GM23338 (cell line): ENCODE data around the gene SLK. TPM values are rescaled to one million over a fixed set of nuclear protein-coding genes. Genes with fewer than 3 reads are reported as not detected.

Experiments
- ATAC-seq: fragments of 200-7000 bp; cut with Tn5 transposase; 3 replicates; pipeline ENCODE4 v1.9.1; 2020
- DNase-seq: peaks from one replicate; pipeline ENCODE4 v3.0.0-alpha.2; 2015; ENCODE audit warnings: low spot score
- H2AFZ ChIP-seq: fragments of 200-600 bp; sonication (generic); 2 replicates; pipeline ENCODE4 v1.8.0; 2016; ENCODE audit warnings: antibody characterized with exemption, mild to moderate bottlenecking, moderate library complexity
- H3F3A ChIP-seq: fragments of 200-600 bp; sonication (generic); replicated peaks from 2 replicates; pipeline ENCODE4 v1.8.0; 2017; ENCODE audit warnings: antibody characterized with exemption, mixed run types, low read depth
- H3K27ac ChIP-seq: fragments of 200-600 bp; sonication (generic); 2 replicates; pipeline ENCODE4 v1.6.1; 2016; ENCODE audit warnings: low read depth
- H3K27me3 ChIP-seq: fragments of 200-600 bp; sonication (generic); 2 replicates; pipeline ENCODE4 v1.8.0; 2016; ENCODE audit warnings: mild to moderate bottlenecking, mixed run types, moderate library complexity; ENCODE audit not compliant: insufficient read depth
- H3K36me3 ChIP-seq: fragments of 200-600 bp; sonication (generic); 2 replicates; pipeline ENCODE4 v1.8.0; 2016; ENCODE audit warnings: mild to moderate bottlenecking; ENCODE audit not compliant: insufficient read depth
- H3K4me1 ChIP-seq: fragments of 200-600 bp; sonication (generic); 2 replicates; pipeline ENCODE4 v1.8.0; 2016; ENCODE audit warnings: mild to moderate bottlenecking, moderate library complexity; ENCODE audit not compliant: insufficient read depth
- H3K4me2 ChIP-seq: fragments of 200-600 bp; sonication (generic); 2 replicates; pipeline ENCODE4 v1.7.1; 2017; ENCODE audit warnings: mixed run types
- H3K4me3 ChIP-seq: fragments of 200-600 bp; sonication (generic); 2 replicates; pipeline ENCODE4 v1.6.1; 2016; ENCODE audit warnings: mixed run types
- H3K79me2 ChIP-seq: fragments of 200-600 bp; sonication (generic); replicated peaks from 2 replicates; pipeline ENCODE4 v1.8.0; 2017; ENCODE audit warnings: mild to moderate bottlenecking; ENCODE audit not compliant: insufficient read depth
- H3K9me2 ChIP-seq: fragments of 200-600 bp; sonication (generic); 2 replicates; pipeline ENCODE4 v1.8.0; 2017; ENCODE audit not compliant: insufficient read depth
- H4K20me1 ChIP-seq: fragments of 200-600 bp; sonication (generic); replicated peaks from 2 replicates; pipeline ENCODE4 v1.8.0; 2017; ENCODE audit warnings: mild to moderate bottlenecking; ENCODE audit not compliant: insufficient read depth
- H3K27ac Mint-ChIP-seq: 2 replicates; pipeline ENCODE4 v1.8.0; 2020; ENCODE audit warnings: inconsistent platforms, mild to moderate bottlenecking, moderate library complexity, mixed read lengths
- H3K27me3 Mint-ChIP-seq: 3 replicates; pipeline ENCODE4 v1.8.0; 2022; ENCODE audit warnings: low read depth, mild to moderate bottlenecking, moderate library complexity, mixed read lengths, inconsistent platforms; ENCODE audit not compliant: insufficient read depth, poor library complexity
- H3K36me3 Mint-ChIP-seq: 3 replicates; pipeline ENCODE4 v1.8.0; 2021; ENCODE audit warnings: low read depth, mild to moderate bottlenecking, inconsistent platforms, moderate library complexity, mixed read lengths
- H3K4me1 Mint-ChIP-seq: 3 replicates; pipeline ENCODE4 v1.8.0; 2020; ENCODE audit warnings: mild to moderate bottlenecking, inconsistent platforms, mixed read lengths
- H3K4me3 Mint-ChIP-seq: 3 replicates; pipeline ENCODE4 v1.8.0; 2021; ENCODE audit warnings: moderate library complexity, mild to moderate bottlenecking, inconsistent platforms, mixed read lengths
- H3K9me3 Mint-ChIP-seq: 3 replicates; pipeline ENCODE4 v1.8.0; 2020; ENCODE audit warnings: moderate library complexity, mild to moderate bottlenecking, inconsistent platforms, mixed read lengths
- EZH2 ChIP-seq: fragments of 200-600 bp; sonication (generic); IDR thresholded peaks from one replicate; pipeline ENCODE4 v1.8.0; 2017; ENCODE audit warnings: antibody characterized with exemption, mild to moderate bottlenecking, low read depth; ENCODE audit not compliant: unreplicated experiment
- JUNB ChIP-seq: IDR thresholded peaks from one replicate; pipeline ENCODE4 v1.6.1; 2016; ENCODE audit warnings: antibody characterized with exemption; ENCODE audit not compliant: unreplicated experiment
- NANOG ChIP-seq: IDR thresholded peaks from 2 replicates; pipeline ENCODE4 v1.6.1; 2016; ENCODE audit warnings: antibody characterized with exemption, borderline replicate concordance
- POLR2AphosphoS5 ChIP-seq: IDR thresholded peaks from 2 replicates; pipeline ENCODE4 v1.6.1; 2016; ENCODE audit warnings: antibody characterized with exemption, low read depth
- polyA plus RNA-seq: library from polyadenylated mRNA; unstranded; fragments of >200 nt; fragmentation: Nextera tagmentation; extraction: Ambion mirVana; gene quantifications from 2 replicates; pipeline ENCODE4 v1.2.1, GENCODE V29; 2016
- total RNA-seq: library from RNA; depleted of rRNA; stranded (reverse); fragments of >200 nt; shearing (Covaris generic); gene quantifications from 2 replicates; pipeline ENCODE4 v1.2.3, GENCODE V29; 2014
- TF ChIP-seq, protein P1 (sequence below): fragments of 250-450 bp; sonication (Bioruptor Pico); IDR thresholded peaks from 2 replicates; pipeline ENCODE4 v1.5.0; 2020; ENCODE audit warnings: mild to moderate bottlenecking, moderate library complexity
- TF ChIP-seq, protein P2 (sequence below), 2 experiments: fragments of 200-600 bp in 1 of 2; sonication (generic) in 1 of 2; conservative IDR thresholded peaks; 2 replicates each; pipeline versions ENCODE4 v1.5.1 to v1.6.1; 2016 to 2017; ENCODE audit warnings: antibody characterized with exemption in 2 of 2, low read depth in 2 of 2, mild to moderate bottlenecking in 2 of 2, moderate library complexity in 1 of 2
- TF ChIP-seq, protein P3 (sequence below): IDR thresholded peaks from one replicate; pipeline ENCODE4 v1.6.1; 2018; ENCODE audit warnings: antibody characterized with exemption; ENCODE audit not compliant: unreplicated experiment
- TF ChIP-seq, protein P4 (sequence below): IDR thresholded peaks from 2 replicates; pipeline ENCODE4 v1.6.1; 2016; ENCODE audit warnings: antibody characterized with exemption

SLK gene
- total and polyA plus RNA-seq, 2 experiments from 2014 or later = 8.4 to 21.5 TPM

DNA sequence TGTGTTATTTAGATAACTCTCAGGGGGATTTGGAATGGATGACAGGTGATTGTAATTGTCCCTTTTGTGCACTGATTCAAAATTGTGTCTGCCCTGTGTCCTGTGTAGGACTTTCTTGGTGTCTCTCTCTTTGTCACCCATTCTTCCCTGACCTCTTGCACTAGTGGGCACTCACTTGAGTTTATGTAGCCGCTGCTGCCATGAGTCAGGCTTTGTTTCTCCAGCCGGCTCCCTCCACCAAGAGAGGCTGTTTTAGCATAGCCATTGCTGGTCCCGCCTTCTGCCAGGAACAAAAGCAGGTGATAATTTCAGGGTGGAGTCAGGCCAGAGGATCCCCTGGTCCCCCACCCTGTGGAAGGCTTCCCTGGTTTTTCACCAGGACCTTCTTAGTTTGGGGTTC is 110.3 kb downstream of the SLK start:
- Mint-ChIP-seq H3K27ac (no peak overlapping the region), H3K4me1 (peaks cover 9% of the 10 kb centered on the region), H3K27me3 (peaks cover 3% of the 10 kb centered on the region), H3K9me3 (no peaks in the 10 kb centered on the region), H3K36me3 (no peaks in the 10 kb centered on the region), H3K4me3 (no peak overlapping the region)
- H3K79me2 ChIP-seq = no peaks in the 10 kb centered on the region
- no peaks in the 10 kb centered on the region for H4K20me1 ChIP-seq
- H3F3A ChIP-seq = no peaks in the 10 kb centered on the region
- TF ChIP-seq, protein P1, sequence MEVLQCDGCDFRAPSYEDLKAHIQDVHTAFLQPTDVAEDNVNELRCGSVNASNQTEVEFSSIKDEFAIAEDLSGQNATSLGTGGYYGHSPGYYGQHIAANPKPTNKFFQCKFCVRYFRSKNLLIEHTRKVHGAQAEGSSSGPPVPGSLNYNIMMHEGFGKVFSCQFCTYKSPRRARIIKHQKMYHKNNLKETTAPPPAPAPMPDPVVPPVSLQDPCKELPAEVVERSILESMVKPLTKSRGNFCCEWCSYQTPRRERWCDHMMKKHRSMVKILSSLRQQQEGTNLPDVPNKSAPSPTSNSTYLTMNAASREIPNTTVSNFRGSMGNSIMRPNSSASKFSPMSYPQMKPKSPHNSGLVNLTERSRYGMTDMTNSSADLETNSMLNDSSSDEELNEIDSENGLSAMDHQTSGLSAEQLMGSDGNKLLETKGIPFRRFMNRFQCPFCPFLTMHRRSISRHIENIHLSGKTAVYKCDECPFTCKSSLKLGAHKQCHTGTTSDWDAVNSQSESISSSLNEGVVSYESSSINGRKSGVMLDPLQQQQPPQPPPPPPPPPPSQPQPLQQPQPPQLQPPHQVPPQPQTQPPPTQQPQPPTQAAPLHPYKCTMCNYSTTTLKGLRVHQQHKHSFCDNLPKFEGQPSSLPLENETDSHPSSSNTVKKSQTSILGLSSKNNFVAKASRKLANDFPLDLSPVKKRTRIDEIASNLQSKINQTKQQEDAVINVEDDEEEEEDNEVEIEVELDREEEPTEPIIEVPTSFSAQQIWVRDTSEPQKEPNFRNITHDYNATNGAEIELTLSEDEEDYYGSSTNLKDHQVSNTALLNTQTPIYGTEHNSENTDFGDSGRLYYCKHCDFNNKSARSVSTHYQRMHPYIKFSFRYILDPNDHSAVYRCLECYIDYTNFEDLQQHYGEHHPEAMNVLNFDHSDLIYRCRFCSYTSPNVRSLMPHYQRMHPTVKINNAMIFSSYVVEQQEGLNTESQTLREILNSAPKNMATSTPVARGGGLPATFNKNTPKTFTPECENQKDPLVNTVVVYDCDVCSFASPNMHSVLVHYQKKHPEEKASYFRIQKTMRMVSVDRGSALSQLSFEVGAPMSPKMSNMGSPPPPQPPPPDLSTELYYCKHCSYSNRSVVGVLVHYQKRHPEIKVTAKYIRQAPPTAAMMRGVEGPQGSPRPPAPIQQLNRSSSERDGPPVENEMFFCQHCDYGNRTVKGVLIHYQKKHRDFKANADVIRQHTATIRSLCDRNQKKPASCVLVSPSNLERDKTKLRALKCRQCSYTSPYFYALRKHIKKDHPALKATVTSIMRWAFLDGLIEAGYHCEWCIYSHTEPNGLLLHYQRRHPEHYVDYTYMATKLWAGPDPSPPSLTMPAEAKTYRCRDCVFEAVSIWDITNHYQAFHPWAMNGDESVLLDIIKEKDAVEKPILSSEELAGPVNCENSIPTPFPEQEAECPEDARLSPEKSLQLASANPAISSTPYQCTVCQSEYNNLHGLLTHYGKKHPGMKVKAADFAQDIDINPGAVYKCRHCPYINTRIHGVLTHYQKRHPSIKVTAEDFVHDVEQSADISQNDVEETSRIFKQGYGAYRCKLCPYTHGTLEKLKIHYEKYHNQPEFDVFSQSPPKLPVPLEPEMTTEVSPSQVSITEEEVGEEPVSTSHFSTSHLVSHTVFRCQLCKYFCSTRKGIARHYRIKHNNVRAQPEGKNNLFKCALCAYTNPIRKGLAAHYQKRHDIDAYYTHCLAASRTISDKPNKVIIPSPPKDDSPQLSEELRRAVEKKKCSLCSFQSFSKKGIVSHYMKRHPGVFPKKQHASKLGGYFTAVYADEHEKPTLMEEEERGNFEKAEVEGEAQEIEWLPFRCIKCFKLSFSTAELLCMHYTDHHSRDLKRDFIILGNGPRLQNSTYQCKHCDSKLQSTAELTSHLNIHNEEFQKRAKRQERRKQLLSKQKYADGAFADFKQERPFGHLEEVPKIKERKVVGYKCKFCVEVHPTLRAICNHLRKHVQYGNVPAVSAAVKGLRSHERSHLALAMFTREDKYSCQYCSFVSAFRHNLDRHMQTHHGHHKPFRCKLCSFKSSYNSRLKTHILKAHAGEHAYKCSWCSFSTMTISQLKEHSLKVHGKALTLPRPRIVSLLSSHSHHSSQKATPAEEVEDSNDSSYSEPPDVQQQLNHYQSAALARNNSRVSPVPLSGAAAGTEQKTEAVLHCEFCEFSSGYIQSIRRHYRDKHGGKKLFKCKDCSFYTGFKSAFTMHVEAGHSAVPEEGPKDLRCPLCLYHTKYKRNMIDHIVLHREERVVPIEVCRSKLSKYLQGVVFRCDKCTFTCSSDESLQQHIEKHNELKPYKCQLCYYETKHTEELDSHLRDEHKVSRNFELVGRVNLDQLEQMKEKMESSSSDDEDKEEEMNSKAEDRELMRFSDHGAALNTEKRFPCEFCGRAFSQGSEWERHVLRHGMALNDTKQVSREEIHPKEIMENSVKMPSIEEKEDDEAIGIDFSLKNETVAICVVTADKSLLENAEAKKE = no peak
- TF ChIP-seq NANOG (no peak), JUNB (no peak), EZH2 (no peak), POLR2AphosphoS5 (no peak)
- TF ChIP-seq, protein P2, sequence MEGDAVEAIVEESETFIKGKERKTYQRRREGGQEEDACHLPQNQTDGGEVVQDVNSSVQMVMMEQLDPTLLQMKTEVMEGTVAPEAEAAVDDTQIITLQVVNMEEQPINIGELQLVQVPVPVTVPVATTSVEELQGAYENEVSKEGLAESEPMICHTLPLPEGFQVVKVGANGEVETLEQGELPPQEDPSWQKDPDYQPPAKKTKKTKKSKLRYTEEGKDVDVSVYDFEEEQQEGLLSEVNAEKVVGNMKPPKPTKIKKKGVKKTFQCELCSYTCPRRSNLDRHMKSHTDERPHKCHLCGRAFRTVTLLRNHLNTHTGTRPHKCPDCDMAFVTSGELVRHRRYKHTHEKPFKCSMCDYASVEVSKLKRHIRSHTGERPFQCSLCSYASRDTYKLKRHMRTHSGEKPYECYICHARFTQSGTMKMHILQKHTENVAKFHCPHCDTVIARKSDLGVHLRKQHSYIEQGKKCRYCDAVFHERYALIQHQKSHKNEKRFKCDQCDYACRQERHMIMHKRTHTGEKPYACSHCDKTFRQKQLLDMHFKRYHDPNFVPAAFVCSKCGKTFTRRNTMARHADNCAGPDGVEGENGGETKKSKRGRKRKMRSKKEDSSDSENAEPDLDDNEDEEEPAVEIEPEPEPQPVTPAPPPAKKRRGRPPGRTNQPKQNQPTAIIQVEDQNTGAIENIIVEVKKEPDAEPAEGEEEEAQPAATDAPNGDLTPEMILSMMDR (conservative IDR thresholded peaks at IDR 0.05; ENCODE audit: low read depth in 2 of 2) = no peak
- TF ChIP-seq, protein P3, sequence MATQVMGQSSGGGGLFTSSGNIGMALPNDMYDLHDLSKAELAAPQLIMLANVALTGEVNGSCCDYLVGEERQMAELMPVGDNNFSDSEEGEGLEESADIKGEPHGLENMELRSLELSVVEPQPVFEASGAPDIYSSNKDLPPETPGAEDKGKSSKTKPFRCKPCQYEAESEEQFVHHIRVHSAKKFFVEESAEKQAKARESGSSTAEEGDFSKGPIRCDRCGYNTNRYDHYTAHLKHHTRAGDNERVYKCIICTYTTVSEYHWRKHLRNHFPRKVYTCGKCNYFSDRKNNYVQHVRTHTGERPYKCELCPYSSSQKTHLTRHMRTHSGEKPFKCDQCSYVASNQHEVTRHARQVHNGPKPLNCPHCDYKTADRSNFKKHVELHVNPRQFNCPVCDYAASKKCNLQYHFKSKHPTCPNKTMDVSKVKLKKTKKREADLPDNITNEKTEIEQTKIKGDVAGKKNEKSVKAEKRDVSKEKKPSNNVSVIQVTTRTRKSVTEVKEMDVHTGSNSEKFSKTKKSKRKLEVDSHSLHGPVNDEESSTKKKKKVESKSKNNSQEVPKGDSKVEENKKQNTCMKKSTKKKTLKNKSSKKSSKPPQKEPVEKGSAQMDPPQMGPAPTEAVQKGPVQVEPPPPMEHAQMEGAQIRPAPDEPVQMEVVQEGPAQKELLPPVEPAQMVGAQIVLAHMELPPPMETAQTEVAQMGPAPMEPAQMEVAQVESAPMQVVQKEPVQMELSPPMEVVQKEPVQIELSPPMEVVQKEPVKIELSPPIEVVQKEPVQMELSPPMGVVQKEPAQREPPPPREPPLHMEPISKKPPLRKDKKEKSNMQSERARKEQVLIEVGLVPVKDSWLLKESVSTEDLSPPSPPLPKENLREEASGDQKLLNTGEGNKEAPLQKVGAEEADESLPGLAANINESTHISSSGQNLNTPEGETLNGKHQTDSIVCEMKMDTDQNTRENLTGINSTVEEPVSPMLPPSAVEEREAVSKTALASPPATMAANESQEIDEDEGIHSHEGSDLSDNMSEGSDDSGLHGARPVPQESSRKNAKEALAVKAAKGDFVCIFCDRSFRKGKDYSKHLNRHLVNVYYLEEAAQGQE = no peak
- TF ChIP-seq, protein P4, sequence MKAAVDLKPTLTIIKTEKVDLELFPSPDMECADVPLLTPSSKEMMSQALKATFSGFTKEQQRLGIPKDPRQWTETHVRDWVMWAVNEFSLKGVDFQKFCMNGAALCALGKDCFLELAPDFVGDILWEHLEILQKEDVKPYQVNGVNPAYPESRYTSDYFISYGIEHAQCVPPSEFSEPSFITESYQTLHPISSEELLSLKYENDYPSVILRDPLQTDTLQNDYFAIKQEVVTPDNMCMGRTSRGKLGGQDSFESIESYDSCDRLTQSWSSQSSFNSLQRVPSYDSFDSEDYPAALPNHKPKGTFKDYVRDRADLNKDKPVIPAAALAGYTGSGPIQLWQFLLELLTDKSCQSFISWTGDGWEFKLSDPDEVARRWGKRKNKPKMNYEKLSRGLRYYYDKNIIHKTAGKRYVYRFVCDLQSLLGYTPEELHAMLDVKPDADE = no peak
- ATAC-seq (peak; percentile 78), DNase-seq (peak; percentile 47)
- H3K4me2 ChIP-seq = peak overlapping the region; percentile 1
- H3K36me3 ChIP-seq = no peaks in the 10 kb centered on the region; the same call in 1 of the 2 replicates
- no peaks in the 10 kb centered on the region for H3K27me3 ChIP-seq
- peaks cover 14% of the 10 kb centered on the region for H3K9me2 ChIP-seq
- peaks cover 16% of the 10 kb centered on the region for H3K4me1 ChIP-seq
- 0 out of 2 replicates have a peak overlapping the region, but pooled peaks have one; percentile 1 for H3K27ac ChIP-seq
- no peak overlapping the region for H3K4me3 ChIP-seq
- no peak overlapping the region; the same call in 1 of the 2 replicates for H2AFZ ChIP-seq
